ENCODE data around the gene RNF2. TPM values are rescaled to one million over a fixed set of nuclear protein-coding genes. Genes with fewer than 3 reads are reported as not detected.

RNF2 gene
- total and polyA plus RNA-seq, 2 of the 13 experiments (the other 11 are each of a cell fraction or from before 2014, with no cell fraction given): 19.3 to 21.7 TPM

GRCh38 chr1:185091480-185091879 is 46.1 kb downstream of the RNF2 start:
- no peak for TF ChIP-seq NR2F6 (IDR thresholded peaks at IDR 0.05)
- TF ChIP-seq NR2F6 (CRISPR knock-in tag; IDR thresholded peaks at IDR 0.05): no peak
- TF ChIP-seq E2F1 (CRISPR knock-in tag; IDR thresholded peaks at IDR 0.05): no peak
- no peak for TF ChIP-seq TCF7L2 (IDR thresholded peaks at IDR 0.05; ENCODE audit: low read depth, low read length)
- TF ChIP-seq ZNF598 (CRISPR knock-in tag; IDR thresholded peaks at IDR 0.05; ENCODE audit: borderline replicate concordance): no peak
- no peak for TF ChIP-seq ZNF33A (CRISPR knock-in tag; IDR thresholded peaks at IDR 0.05; ENCODE audit: borderline replicate concordance)
- TF ChIP-seq, protein P1, sequence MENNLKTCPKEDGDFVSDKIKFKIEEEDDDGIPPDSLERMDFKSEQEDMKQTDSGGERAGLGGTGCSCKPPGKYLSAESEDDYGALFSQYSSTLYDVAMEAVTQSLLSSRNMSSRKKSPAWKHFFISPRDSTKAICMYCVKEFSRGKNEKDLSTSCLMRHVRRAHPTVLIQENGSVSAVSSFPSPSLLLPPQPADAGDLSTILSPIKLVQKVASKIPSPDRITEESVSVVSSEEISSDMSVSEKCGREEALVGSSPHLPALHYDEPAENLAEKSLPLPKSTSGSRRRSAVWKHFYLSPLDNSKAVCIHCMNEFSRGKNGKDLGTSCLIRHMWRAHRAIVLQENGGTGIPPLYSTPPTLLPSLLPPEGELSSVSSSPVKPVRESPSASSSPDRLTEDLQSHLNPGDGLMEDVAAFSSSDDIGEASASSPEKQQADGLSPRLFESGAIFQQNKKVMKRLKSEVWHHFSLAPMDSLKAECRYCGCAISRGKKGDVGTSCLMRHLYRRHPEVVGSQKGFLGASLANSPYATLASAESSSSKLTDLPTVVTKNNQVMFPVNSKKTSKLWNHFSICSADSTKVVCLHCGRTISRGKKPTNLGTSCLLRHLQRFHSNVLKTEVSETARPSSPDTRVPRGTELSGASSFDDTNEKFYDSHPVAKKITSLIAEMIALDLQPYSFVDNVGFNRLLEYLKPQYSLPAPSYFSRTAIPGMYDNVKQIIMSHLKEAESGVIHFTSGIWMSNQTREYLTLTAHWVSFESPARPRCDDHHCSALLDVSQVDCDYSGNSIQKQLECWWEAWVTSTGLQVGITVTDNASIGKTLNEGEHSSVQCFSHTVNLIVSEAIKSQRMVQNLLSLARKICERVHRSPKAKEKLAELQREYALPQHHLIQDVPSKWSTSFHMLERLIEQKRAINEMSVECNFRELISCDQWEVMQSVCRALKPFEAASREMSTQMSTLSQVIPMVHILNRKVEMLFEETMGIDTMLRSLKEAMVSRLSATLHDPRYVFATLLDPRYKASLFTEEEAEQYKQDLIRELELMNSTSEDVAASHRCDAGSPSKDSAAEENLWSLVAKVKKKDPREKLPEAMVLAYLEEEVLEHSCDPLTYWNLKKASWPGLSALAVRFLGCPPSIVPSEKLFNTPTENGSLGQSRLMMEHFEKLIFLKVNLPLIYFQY (CRISPR knock-in tag; IDR thresholded peaks at IDR 0.05; ENCODE audit: borderline replicate concordance): no peak
- TF ChIP-seq ELF3 (CRISPR knock-in tag; IDR thresholded peaks at IDR 0.05): no peak
- no peak for TF ChIP-seq ZNF550 (CRISPR knock-in tag; IDR thresholded peaks at IDR 0.05; ENCODE audit: borderline replicate concordance)
- no peak for TF ChIP-seq CSRNP2 (CRISPR knock-in tag; conservative IDR thresholded peaks at IDR 0.05; ENCODE audit: low read depth)
- TF ChIP-seq PBX2 (CRISPR knock-in tag; IDR thresholded peaks at IDR 0.05): no peak
- no peak for FAIRE-seq
- H2AFZ ChIP-seq (ENCODE audit: low read length): no peak overlapping the region
- ChIA-PET CTCF (ENCODE audit: low intra/inter-chr PET ratio, low total read pairs) (no interaction called here), POLR2A (no interaction called here)
- H3K9me3 ChIP-seq (ENCODE audit: low read length): no peaks in the 10 kb centered on the region
- H3K36me3 ChIP-seq (replicated peaks in 1 of 2; ENCODE audit: control insufficient read depth in 1 of 2, insufficient read depth in 2 of 2, low read length in 2 of 2): peaks cover 5 to 20% of the 10 kb centered on the region in 2 experiments
- no peaks in the 10 kb centered on the region for H3K79me2 ChIP-seq (ENCODE audit: insufficient read depth, low read length)
- no peak overlapping the region for H3K9ac ChIP-seq (ENCODE audit: insufficient read depth, low read depth, low read length)
- WGBS (ENCODE audit: low lambda C conversion rate): 97% methylated on average over 5 of the region's 5 CpGs
- intact Hi-C loops (cut with micrococcal nuclease; ENCODE audit: unreplicated experiment): no loop called here
- H4K20me1 ChIP-seq (ENCODE audit: insufficient read depth, low read length): no peaks in the 10 kb centered on the region
- DNase-seq (ENCODE audit: low spot score): no peak
- no peak for ATAC-seq
- in situ Hi-C loops (cut with HindIII; ENCODE audit: extremely low pct_ligation_motif_present, low pct_unique_long_range_greater_than_20kb): no loop called here
- no peak overlapping the region for H3K27ac ChIP-seq (ENCODE audit: extremely low read length, insufficient read depth, low read length)
- H3K4me2 ChIP-seq (ENCODE audit: low read depth, low read length): no peak overlapping the region
- H3K4me3 ChIP-seq (replicated peaks in 1 of 3; ENCODE audit: insufficient read depth in 1 of 3, low read depth in 2 of 3, low read length in 3 of 3): no peak overlapping the region
- BruUV-seq (replicated peaks): no TSS peak
- no peaks in the 10 kb centered on the region for H3K4me1 ChIP-seq (ENCODE audit: insufficient read depth, low read length)
- H3K27me3 ChIP-seq (ENCODE audit: control insufficient read depth in 1 of 2, insufficient read depth in 2 of 2, low read length in 2 of 2): no peaks in the 10 kb centered on the region

Data from HepG2 (cell line).